IMR-90 (cell line): ENCODE results near the gene DENND1A. TPM values are rescaled to one million over a fixed set of nuclear protein-coding genes. Genes with fewer than 3 reads are reported as not detected.

Experiments
- ATAC-seq: fragments of 200-7000 bp; cut with Tn5 transposase; 2 replicates; pipeline ENCODE4 v1.9.1; 2020; ENCODE audit warnings: low read depth, mild to moderate bottlenecking, moderate library complexity
- BruUV-seq: library from RNA; stranded (reverse); fragments of 400-500 nt; replicated peaks from 2 replicates; lab custom pipeline; 2021; lab: Mats Ljungman, UMichigan
- CTCF ChIA-PET: fragments of 300-600 bp; formaldehyde crosslinking; extraction: SDS; loops from one replicate; lab custom pipeline; 2021; ENCODE audit warnings: antibody characterized with exemption; lab: Yijun Ruan, JAX
- POLR2A ChIA-PET: fragments of 300-600 bp; sonication (Branson Sonifier 250); formaldehyde crosslinking; loops from one replicate; lab custom pipeline; 2022; ENCODE audit warnings: antibody characterized with exemption; ENCODE audit not compliant: unreplicated experiment; lab: Charles Lee
- DNase-seq: peaks from one replicate; pipeline ENCODE4 v3.0.0; 2013
- H2AFZ ChIP-seq: replicated peaks from 2 replicates; pipeline ENCODE3; 2013; ENCODE audit warnings: low read length, mild to moderate bottlenecking; ENCODE audit not compliant: poor library complexity
- H2AK5ac ChIP-seq: 2 replicates; pipeline ENCODE4 v1.6.1; 2013; ENCODE audit warnings: low read depth, low read length, inconsistent platforms
- H2AK9ac ChIP-seq: replicated peaks from 2 replicates; pipeline ENCODE3; 2013; ENCODE audit warnings: mild to moderate bottlenecking, low read depth, low read length, moderate library complexity; ENCODE audit not compliant: poor library complexity
- H2BK120ac ChIP-seq: 2 replicates; pipeline ENCODE4 v1.6.1; 2013; ENCODE audit warnings: low read depth, low read length, inconsistent platforms
- H2BK15ac ChIP-seq: 3 replicates; pipeline ENCODE4 v1.6.1; 2013; ENCODE audit warnings: low read depth, low read length, inconsistent platforms
- H2BK20ac ChIP-seq: 2 replicates; pipeline ENCODE4 v1.6.1; 2013; ENCODE audit warnings: low read depth, mild to moderate bottlenecking, inconsistent platforms, low read length, moderate library complexity
- H2BK5ac ChIP-seq: 2 replicates; pipeline ENCODE4 v1.6.1; 2013; ENCODE audit warnings: mild to moderate bottlenecking, low read depth, low read length, inconsistent platforms; ENCODE audit not compliant: poor library complexity, severe bottlenecking
- H3K14ac ChIP-seq: replicated peaks from 2 replicates; pipeline ENCODE4 v1.6.1; 2013; ENCODE audit warnings: low read depth, low read length, inconsistent platforms
- H3K18ac ChIP-seq: 2 replicates; pipeline ENCODE4 v1.6.1; 2013; ENCODE audit warnings: low read depth, low read length, control low read depth
- H3K23ac ChIP-seq: 2 replicates; pipeline ENCODE4 v1.6.1; 2013; ENCODE audit warnings: low read depth, low read length, inconsistent platforms
- H3K27ac ChIP-seq: 2 replicates; pipeline ENCODE4 v1.5.1; 2013; ENCODE audit warnings: mild to moderate bottlenecking, control low read depth, low read length; ENCODE audit not compliant: insufficient read depth
- H3K27me3 ChIP-seq: 2 replicates; pipeline ENCODE4 v1.6.1; 2013; ENCODE audit warnings: low read length; ENCODE audit not compliant: control insufficient read depth, insufficient read depth
- H3K36me3 ChIP-seq: 2 replicates; pipeline ENCODE4 v1.6.1; 2013; ENCODE audit warnings: low read length, mixed read lengths; ENCODE audit not compliant: control insufficient read depth, insufficient read depth
- H3K4ac ChIP-seq: 2 replicates; pipeline ENCODE4 v1.6.1; 2013; ENCODE audit warnings: low read depth, low read length, inconsistent platforms
- H3K4me1 ChIP-seq: 2 replicates; pipeline ENCODE4 v1.6.1; 2013; ENCODE audit warnings: low read length, mixed read lengths; ENCODE audit not compliant: control insufficient read depth, insufficient read depth
- H3K4me2 ChIP-seq: 2 replicates; pipeline ENCODE4 v1.6.1; 2013; ENCODE audit warnings: low read depth, mild to moderate bottlenecking, control low read depth, low read length, moderate library complexity
- H3K4me3 ChIP-seq: 2 replicates; pipeline ENCODE4 v1.5.1; 2013; ENCODE audit warnings: low read depth, mild to moderate bottlenecking, control low read depth, low read length, moderate library complexity; ENCODE audit not compliant: insufficient read depth
- H3K56ac ChIP-seq: 2 replicates; pipeline ENCODE4 v1.6.1; 2013; ENCODE audit warnings: low read length, inconsistent platforms; ENCODE audit not compliant: insufficient read depth; ENCODE audit errors: extremely low read depth
- H3K79me1 ChIP-seq, 2 experiments: 2 replicates each; pipeline ENCODE4 v1.6.1; 2013; ENCODE audit warnings: low read length in 2 of 2, inconsistent platforms in 1 of 2, low read depth in 1 of 2
- H3K9ac ChIP-seq: 2 replicates; pipeline ENCODE4 v1.6.1; 2013; ENCODE audit warnings: low read depth, low read length, control low read depth
- H3K9me1 ChIP-seq: 2 replicates; pipeline ENCODE4 v1.6.1; 2013; ENCODE audit warnings: low read length, inconsistent platforms; ENCODE audit not compliant: insufficient read depth
- H3K9me3 ChIP-seq: 2 replicates; pipeline ENCODE4 v1.6.1; 2013; ENCODE audit warnings: low read length; ENCODE audit not compliant: control insufficient read depth, insufficient read depth
- H4K20me1 ChIP-seq: 2 replicates; pipeline ENCODE4 v1.6.1; 2013; ENCODE audit warnings: low read length, inconsistent platforms; ENCODE audit not compliant: insufficient read depth
- H4K5ac ChIP-seq: 2 replicates; pipeline ENCODE4 v1.6.1; 2013; ENCODE audit warnings: mild to moderate bottlenecking, low read depth, low read length, control low read depth
- H4K8ac ChIP-seq, 2 experiments: 2 replicates each; pipeline ENCODE4 v1.6.1; 2013; ENCODE audit warnings: low read depth in 2 of 2, low read length in 2 of 2, control low read depth in 1 of 2, inconsistent platforms in 1 of 2
- H4K91ac ChIP-seq: 2 replicates; pipeline ENCODE4 v1.6.1; 2013; ENCODE audit warnings: low read depth, low read length, inconsistent platforms; ENCODE audit not compliant: insufficient read depth
- FOS ChIP-seq: fragments of 150-350 bp; IDR thresholded peaks from 2 replicates; pipeline ENCODE4 v1.6.1; 2016; ENCODE audit warnings: low read depth, low read length
- MAFK ChIP-seq: IDR thresholded peaks from 2 replicates; pipeline ENCODE4 v1.6.1; 2012; ENCODE audit warnings: low read depth, low read length, improper control_type of control experiment
- MAZ ChIP-seq: IDR thresholded peaks from 2 replicates; pipeline ENCODE4 v1.6.1; 2012; ENCODE audit warnings: low read depth, mild to moderate bottlenecking, low read length, improper control_type of control experiment, moderate library complexity, borderline replicate concordance
- MXI1 ChIP-seq: IDR thresholded peaks from 2 replicates; pipeline ENCODE4 v1.6.1; 2012; ENCODE audit warnings: low read depth, mild to moderate bottlenecking, low read length, moderate library complexity, borderline replicate concordance
- POLR2A ChIP-seq: IDR thresholded peaks from 2 replicates; pipeline ENCODE4 v1.6.1; 2012; ENCODE audit warnings: mild to moderate bottlenecking, low read depth, low read length
- RAD21 ChIP-seq: IDR thresholded peaks from 2 replicates; pipeline ENCODE4 v1.6.1; 2012; ENCODE audit warnings: low read length, improper control_type of control experiment
- SMC3 ChIP-seq: fragments of 150-350 bp; IDR thresholded peaks from 2 replicates; pipeline ENCODE4 v1.6.1; 2016; ENCODE audit warnings: low read depth, mild to moderate bottlenecking, antibody characterized with exemption, low read length, moderate library complexity
- WGBS, 2 experiments: methylation state at CpG; one replicate each; pipeline versions ENCODE4 v1.1.5 to v1.1.7; 2013; ENCODE audit warnings: missing lambda C conversion rate in 2 of 2; ENCODE audit not compliant: insufficient read length in 1 of 2; ENCODE audit errors: extremely low coverage in 2 of 2; 5-methylcytosine and 5-hydroxymethylcytosine counted together
- dilution Hi-C: fragments of 300-500 bp; cut with HindIII; formaldehyde crosslinking; loops from one replicate; pipeline ENCODE4 v1.14.3; 2018; ENCODE audit warnings: low sequenced_read_pairs; ENCODE audit not compliant: unreplicated experiment
- in situ Hi-C: fragments of 300-500 bp; cut with MboI; formaldehyde crosslinking; loops from 3 replicates; pipeline ENCODE4 v1.14.3; 2019; ENCODE audit warnings: low sequenced_read_pairs, inconsistent platforms, mixed read lengths
- intact Hi-C: fragments of 100-400 bp; cut with micrococcal nuclease; formaldehyde crosslinking; loops from 2 replicates; pipeline ENCODE4 v1.10.0; 2022
- polyA plus RNA-seq, 3 experiments: library from polyadenylated mRNA; depleted of rRNA; stranded (reverse); fragments of >200 nt; gene quantifications; 2 replicates each; pipeline ENCODE4 v1.2.3, GENCODE V29; 2012; ENCODE audit warnings: low replicate concordance in 1 of 3
- total RNA-seq: library from RNA; depleted of rRNA; stranded (reverse); fragments of >200 nt; gene quantifications from 2 replicates; pipeline ENCODE4 v1.2.3, GENCODE V29; 2012

Gene DENND1A
- total and polyA plus RNA-seq, 2 of the 4 experiments (the other 2 are of a cell fraction), result 21.4 to 27.6 TPM

DNA sequence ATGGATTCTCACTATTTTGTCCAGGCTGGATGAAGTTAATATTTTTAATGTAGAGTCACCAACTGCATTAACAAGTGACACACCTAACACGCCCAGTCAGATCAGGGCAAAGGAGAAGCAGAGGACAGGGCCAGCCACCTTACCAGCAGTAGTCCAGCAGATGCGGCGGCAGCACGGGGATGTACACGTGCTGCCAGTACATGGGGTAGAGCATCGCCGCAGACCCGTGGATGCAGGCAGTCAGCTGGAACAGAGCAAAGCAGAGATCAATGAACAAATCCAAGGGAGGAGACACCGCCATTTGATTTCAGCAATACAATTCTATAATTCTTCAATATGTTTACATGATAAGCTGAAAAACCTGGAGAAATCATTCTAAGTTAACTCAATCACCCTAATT is 299.7 kb downstream of the DENND1A start:
- Histone ChIP-seq H3K4me1 (no peaks in the 10 kb centered on the region), H3K56ac (no peak overlapping the region), H3K27me3 (no peaks in the 10 kb centered on the region), H3K4me3 (no peak overlapping the region), H3K23ac (no peak overlapping the region), H3K18ac (no peak overlapping the region), H2BK20ac (no peak overlapping the region), H2AK5ac (no peak overlapping the region), H3K9ac (no peak overlapping the region), H3K79me1 (no peaks in the 10 kb centered on the region), H2AK9ac (no peak overlapping the region), H3K9me3 (no peaks in the 10 kb centered on the region), H3K36me3 (peaks cover 3% of the 10 kb centered on the region; the same call in 1 of the 2 replicates), H4K20me1 (no peaks in the 10 kb centered on the region), H3K27ac (no peak overlapping the region), H4K91ac (no peak overlapping the region), H3K14ac (no peak overlapping the region), H3K4ac (no peak overlapping the region), H3K4me2 (no peak overlapping the region), H2AFZ (no peak overlapping the region), H2BK120ac (no peak overlapping the region), H3K9me1 (peaks cover 8% of the 10 kb centered on the region; the same call in 1 of the 2 replicates), H4K5ac (no peak overlapping the region), H2BK15ac (no peak overlapping the region), H2BK5ac (no peak overlapping the region), H4K8ac (no peak overlapping the region)
- dilution Hi-C loops, result no loop called here
- in situ Hi-C loops, result no loop called here
- ATAC-seq, result no peak
- intact Hi-C loops, result loop anchor here (10.0 kb wide), 1 partner anchor 225 kb away; no protein-coding TSS in a partner anchor
- CTCF ChIA-PET, result no interaction called here
- no peak for TF ChIP-seq MAFK
- TF ChIP-seq MAZ, result no peak
- TF ChIP-seq RAD21, result no peak
- TF ChIP-seq FOS, result no peak
- TF ChIP-seq MXI1, result no peak
- TF ChIP-seq SMC3, result no peak
- TF ChIP-seq POLR2A, result no peak
- no peak for DNase-seq
- WGBS, 2 experiments, result no CpG with 5 or more reads among the region's 9 CpGs
- POLR2A ChIA-PET, result no interaction called here
- no TSS peak for BruUV-seq
